Neural crest cell (in vitro differentiated cells): ENCODE results near the gene PRKAR2B. TPM values are rescaled to one million over a fixed set of nuclear protein-coding genes. Genes with fewer than 3 reads are reported as not detected.

Source experiments
- DNase-seq: peaks from one replicate; pipeline ENCODE4 v3.0.0; 2021; ENCODE audit warnings: low read depth, mixed read lengths, low spot score
- H3K27ac Mint-ChIP-seq: one replicate; pipeline ENCODE4 v1.8.0; 2021; ENCODE audit warnings: mild to moderate bottlenecking, mixed read lengths; ENCODE audit not compliant: unreplicated experiment
- H3K27me3 Mint-ChIP-seq: 2 replicates; pipeline ENCODE4 v1.8.0; 2021; ENCODE audit warnings: low read depth, mild to moderate bottlenecking, mixed read lengths
- H3K36me3 Mint-ChIP-seq: 2 replicates; pipeline ENCODE4 v1.8.0; 2021; ENCODE audit warnings: low read depth, mild to moderate bottlenecking, mixed read lengths
- H3K4me1 Mint-ChIP-seq: 2 replicates; pipeline ENCODE4 v1.8.0; 2021; ENCODE audit warnings: mixed read lengths
- H3K4me3 Mint-ChIP-seq: one replicate; pipeline ENCODE4 v1.8.0; 2021; ENCODE audit warnings: mild to moderate bottlenecking, mixed read lengths
- H3K9me3 Mint-ChIP-seq: 2 replicates; pipeline ENCODE4 v1.8.0; 2021; ENCODE audit warnings: mixed read lengths
- CTCF ChIP-seq: fragments of 200-600 bp; sonication (generic); conservative IDR thresholded peaks from 2 replicates; pipeline ENCODE4 v1.5.0; 2021; ENCODE audit warnings: antibody characterized with exemption, mild to moderate bottlenecking
- total RNA-seq: library from RNA; stranded (reverse); gene quantifications from 2 replicates; pipeline ENCODE4 v1.2.1, GENCODE V29; 2021

The PRKAR2B gene
- total RNA-seq, 1 donor from 2014 or later: 14.4 TPM

GRCh38 chr7:107034553-107034952 is 10.0 kb upstream of the PRKAR2B start:
- H3K27ac Mint-ChIP-seq: no peak overlapping the region

GRCh38 chr7:107035446-107035845 is 9.1 kb upstream of the PRKAR2B start:
- H3K36me3 Mint-ChIP-seq: no peaks in the 10 kb centered on the region
- H3K27me3 Mint-ChIP-seq: no peaks in the 10 kb centered on the region
- no peak overlapping the region for H3K27ac Mint-ChIP-seq
- no peak for DNase-seq
- no peak overlapping the region for H3K4me3 Mint-ChIP-seq
- H3K4me1 Mint-ChIP-seq: no peaks in the 10 kb centered on the region
- TF ChIP-seq CTCF: no peak
- H3K9me3 Mint-ChIP-seq: peaks cover 4% of the 10 kb centered on the region

More at GRCh38 chr7:107034553-107034952, 10.0 kb upstream of the PRKAR2B start:
- H3K4me1 Mint-ChIP-seq: no peaks in the 10 kb centered on the region
- no peak for DNase-seq
- no peak for TF ChIP-seq CTCF
- peaks cover 4% of the 10 kb centered on the region for H3K9me3 Mint-ChIP-seq
- H3K4me3 Mint-ChIP-seq: no peak overlapping the region
- H3K27me3 Mint-ChIP-seq: no peaks in the 10 kb centered on the region
- no peaks in the 10 kb centered on the region for H3K36me3 Mint-ChIP-seq

GRCh38 chr7:107036535-107036934 is 8.0 kb upstream of the PRKAR2B start:
- Mint-ChIP-seq H3K4me1 (no peaks in the 10 kb centered on the region), H3K9me3 (peaks cover 4% of the 10 kb centered on the region), H3K27ac (no peak overlapping the region), H3K36me3 (peaks cover under 1% of the 10 kb centered on the region), H3K27me3 (no peaks in the 10 kb centered on the region), H3K4me3 (no peak overlapping the region)
- no peak for DNase-seq
- TF ChIP-seq CTCF: no peak

GRCh38 chr7:107037717-107038603 is 6.5 kb upstream of the PRKAR2B start:
- H3K4me3 Mint-ChIP-seq: no peak overlapping the region

GRCh38 chr7:107039199-107039900 is 5.2 kb upstream of the PRKAR2B start:
- no peak for DNase-seq
- TF ChIP-seq CTCF: no peak
- Mint-ChIP-seq H3K27me3 (no peaks in the 10 kb centered on the region), H3K4me1 (peaks cover 5% of the 10 kb centered on the region), H3K9me3 (peaks cover 4% of the 10 kb centered on the region), H3K36me3 (peaks cover 2% of the 10 kb centered on the region), H3K4me3 (no peak overlapping the region), H3K27ac (no peak overlapping the region)

More at GRCh38 chr7:107037717-107038603, 6.5 kb upstream of the PRKAR2B start:
- peaks cover 2% of the 10 kb centered on the region for H3K36me3 Mint-ChIP-seq
- H3K9me3 Mint-ChIP-seq: peaks cover 4% of the 10 kb centered on the region
- no peaks in the 10 kb centered on the region for H3K27me3 Mint-ChIP-seq
- no peak for DNase-seq
- no peak for TF ChIP-seq CTCF
- H3K4me1 Mint-ChIP-seq: no peaks in the 10 kb centered on the region
- H3K27ac Mint-ChIP-seq: no peak overlapping the region
